ENCODE results near the gene ETS1.

DNA sequence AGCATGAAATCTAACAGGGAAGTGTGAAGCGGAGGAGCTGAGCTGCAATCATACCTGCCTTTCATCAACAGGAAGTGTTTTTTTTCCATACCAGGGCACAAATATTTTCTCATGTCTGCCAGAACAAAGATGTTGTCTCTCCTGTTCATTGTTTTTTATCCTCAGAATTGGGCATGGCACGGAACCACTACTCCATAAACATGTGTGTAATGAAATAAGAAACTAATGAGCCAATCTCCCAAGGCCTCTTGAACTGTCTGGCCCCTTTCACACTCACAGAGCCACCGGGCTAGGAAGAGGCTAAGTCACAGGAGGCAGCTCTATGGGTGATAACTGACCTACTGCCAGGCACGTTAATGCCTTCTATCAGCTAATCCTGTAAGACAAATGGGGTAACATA, 124.4 kb downstream of the ETS1 start:
- TF ChIP-seq, protein P1, sequence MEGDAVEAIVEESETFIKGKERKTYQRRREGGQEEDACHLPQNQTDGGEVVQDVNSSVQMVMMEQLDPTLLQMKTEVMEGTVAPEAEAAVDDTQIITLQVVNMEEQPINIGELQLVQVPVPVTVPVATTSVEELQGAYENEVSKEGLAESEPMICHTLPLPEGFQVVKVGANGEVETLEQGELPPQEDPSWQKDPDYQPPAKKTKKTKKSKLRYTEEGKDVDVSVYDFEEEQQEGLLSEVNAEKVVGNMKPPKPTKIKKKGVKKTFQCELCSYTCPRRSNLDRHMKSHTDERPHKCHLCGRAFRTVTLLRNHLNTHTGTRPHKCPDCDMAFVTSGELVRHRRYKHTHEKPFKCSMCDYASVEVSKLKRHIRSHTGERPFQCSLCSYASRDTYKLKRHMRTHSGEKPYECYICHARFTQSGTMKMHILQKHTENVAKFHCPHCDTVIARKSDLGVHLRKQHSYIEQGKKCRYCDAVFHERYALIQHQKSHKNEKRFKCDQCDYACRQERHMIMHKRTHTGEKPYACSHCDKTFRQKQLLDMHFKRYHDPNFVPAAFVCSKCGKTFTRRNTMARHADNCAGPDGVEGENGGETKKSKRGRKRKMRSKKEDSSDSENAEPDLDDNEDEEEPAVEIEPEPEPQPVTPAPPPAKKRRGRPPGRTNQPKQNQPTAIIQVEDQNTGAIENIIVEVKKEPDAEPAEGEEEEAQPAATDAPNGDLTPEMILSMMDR (IDR thresholded peaks at IDR 0.05 in 4 of 5, conservative IDR thresholded peaks at IDR 0.05 in 1 of 5): no peak
- no peak for TF ChIP-seq POLR2A (IDR thresholded peaks at IDR 0.05)

All from gastrocnemius medialis (tissue), 4 donors.